WTC11 (cell line): ENCODE results near the gene PKP1. TPM values are rescaled to one million over a fixed set of nuclear protein-coding genes. Genes with fewer than 3 reads are reported as not detected.

ENCODE experiments used
- ATAC-seq: fragments of 200-7000 bp; cut with Tn5 transposase; 2 replicates; pipeline ENCODE4 v1.10.0; 2021; ENCODE audit warnings: mild to moderate bottlenecking, moderate library complexity
- CTCF ChIA-PET: fragments of 300-600 bp; sonication (Branson Sonifier 250); formaldehyde crosslinking; loops from one replicate; lab custom pipeline; 2021; ENCODE audit warnings: antibody characterized with exemption; lab: Charles Lee
- POLR2A ChIA-PET: fragments of 350-600 bp; sonication (Branson Sonifier 250); formaldehyde crosslinking; loops from one replicate; lab custom pipeline; 2021; ENCODE audit warnings: antibody characterized with exemption; lab: Charles Lee
- DNase-seq: peaks from one replicate; pipeline ENCODE4 v3.0.0; 2021; ENCODE audit warnings: low spot score
- H3K27ac Mint-ChIP-seq: 2 replicates; pipeline ENCODE4 v1.8.0; 2021; ENCODE audit warnings: mixed read lengths
- H3K27me3 Mint-ChIP-seq: 2 replicates; pipeline ENCODE4 v1.8.0; 2021; ENCODE audit warnings: low read depth, mild to moderate bottlenecking, moderate library complexity, mixed read lengths
- H3K36me3 Mint-ChIP-seq: 2 replicates; pipeline ENCODE4 v1.8.0; 2021; ENCODE audit warnings: mixed read lengths
- H3K4me1 Mint-ChIP-seq: 2 replicates; pipeline ENCODE4 v1.8.0; 2022; ENCODE audit warnings: mixed read lengths
- H3K4me3 Mint-ChIP-seq: 2 replicates; pipeline ENCODE4 v1.8.0; 2021; ENCODE audit warnings: mild to moderate bottlenecking, moderate library complexity, mixed read lengths
- H3K9me3 Mint-ChIP-seq: 2 replicates; pipeline ENCODE4 v1.8.0; 2021; ENCODE audit warnings: mixed read lengths
- CREM ChIP-seq: sonication (generic); formaldehyde crosslinking; IDR thresholded peaks from 2 replicates; pipeline ENCODE4 v1.8.1; 2022; ENCODE audit warnings: mild to moderate bottlenecking, missing genetic modification reagents, moderate library complexity
- ESRRA ChIP-seq: sonication (generic); formaldehyde crosslinking; IDR thresholded peaks from 2 replicates; pipeline ENCODE4 v1.8.1; 2022; ENCODE audit warnings: mild to moderate bottlenecking, missing genetic modification reagents, borderline replicate concordance
- HMGA2 ChIP-seq: fragments of 250-450 bp; sonication (Bioruptor Pico); IDR thresholded peaks from 2 replicates; pipeline ENCODE4 v1.4.0; 2021; ENCODE audit warnings: mild to moderate bottlenecking, moderate library complexity
- MYBL2 ChIP-seq: sonication (generic); formaldehyde crosslinking; IDR thresholded peaks from 2 replicates; pipeline ENCODE4 v1.8.1; 2023; ENCODE audit warnings: mild to moderate bottlenecking, moderate library complexity, missing genetic modification reagents
- NFE2L1 ChIP-seq: sonication (generic); formaldehyde crosslinking; IDR thresholded peaks from 2 replicates; pipeline ENCODE4 v1.8.1; 2023; ENCODE audit warnings: missing genetic modification reagents
- NR3C1 ChIP-seq: sonication (generic); formaldehyde crosslinking; conservative IDR thresholded peaks from 2 replicates; pipeline ENCODE4 v1.8.1; 2023; ENCODE audit warnings: low read depth, mild to moderate bottlenecking, missing genetic modification reagents
- RELA ChIP-seq: sonication (generic); formaldehyde crosslinking; IDR thresholded peaks from 2 replicates; pipeline ENCODE4 v1.8.1; 2022; ENCODE audit warnings: missing genetic modification reagents, mild to moderate bottlenecking, borderline replicate concordance
- SOX15 ChIP-seq: fragments of 250-450 bp; sonication (Bioruptor Pico); IDR thresholded peaks from 2 replicates; pipeline ENCODE4 v1.9.0; 2021; ENCODE audit warnings: mild to moderate bottlenecking
- ZBTB21 ChIP-seq: sonication (generic); formaldehyde crosslinking; IDR thresholded peaks from 2 replicates; pipeline ENCODE4 v1.8.1; 2023; ENCODE audit warnings: mild to moderate bottlenecking, missing genetic modification reagents, borderline replicate concordance
- ZNF121 ChIP-seq: sonication (generic); formaldehyde crosslinking; IDR thresholded peaks from 2 replicates; pipeline ENCODE4 v1.8.0; 2023; ENCODE audit warnings: missing genetic modification reagents
- ZNF219 ChIP-seq: sonication (generic); formaldehyde crosslinking; IDR thresholded peaks from 2 replicates; pipeline ENCODE4 v1.8.0; 2023; ENCODE audit warnings: missing genetic modification reagents, mild to moderate bottlenecking, borderline replicate concordance
- ZNF263 ChIP-seq: sonication (generic); formaldehyde crosslinking; IDR thresholded peaks from 2 replicates; pipeline ENCODE4 v1.8.1; 2022; ENCODE audit warnings: low read depth, mild to moderate bottlenecking, moderate library complexity, missing genetic modification reagents
- total RNA-seq: library from RNA; stranded (reverse); gene quantifications from 3 replicates; pipeline ENCODE4 v1.2.3, GENCODE V29; 2021
- TF ChIP-seq, protein P1 (sequence below): sonication (generic); formaldehyde crosslinking; IDR thresholded peaks from 2 replicates; pipeline ENCODE4 v1.8.1; 2023; ENCODE audit warnings: mild to moderate bottlenecking, missing genetic modification reagents, moderate library complexity
- TF ChIP-seq, protein P2 (sequence below): fragments of 250-450 bp; sonication (Bioruptor Pico); IDR thresholded peaks from 2 replicates; pipeline ENCODE4 v1.9.0; 2021; ENCODE audit warnings: mild to moderate bottlenecking
- TF ChIP-seq, protein P3 (sequence below): fragments of 200-600 bp; IDR thresholded peaks from 2 replicates; pipeline ENCODE4 v1.8.0; 2022; ENCODE audit warnings: antibody characterized with exemption
- TF ChIP-seq, protein P4 (sequence below): sonication (generic); formaldehyde crosslinking; IDR thresholded peaks from 2 replicates; pipeline ENCODE4 v1.8.1; 2023; ENCODE audit warnings: mild to moderate bottlenecking, missing genetic modification reagents
- TF ChIP-seq, protein P5 (sequence below): sonication (generic); formaldehyde crosslinking; conservative IDR thresholded peaks from 2 replicates; pipeline ENCODE4 v1.8.1; 2022; ENCODE audit warnings: mild to moderate bottlenecking, missing genetic modification reagents
- TF ChIP-seq, protein P6 (sequence below): sonication (generic); formaldehyde crosslinking; IDR thresholded peaks from 2 replicates; pipeline ENCODE4 v1.8.0; 2022; ENCODE audit warnings: missing genetic modification reagents
- TF ChIP-seq, protein P7 (sequence below): sonication (generic); formaldehyde crosslinking; IDR thresholded peaks from 2 replicates; pipeline ENCODE4 v1.8.1; 2022; ENCODE audit warnings: mild to moderate bottlenecking, moderate library complexity, missing genetic modification reagents
- TF ChIP-seq, protein P8 (sequence below): fragments of 250-450 bp; sonication (Bioruptor Pico); conservative IDR thresholded peaks from 2 replicates; pipeline ENCODE4 v1.9.0; 2021; ENCODE audit warnings: mild to moderate bottlenecking

The PKP1 gene
- total RNA-seq, 1 experiment from 2014 or later: 0.24 TPM

DNA sequence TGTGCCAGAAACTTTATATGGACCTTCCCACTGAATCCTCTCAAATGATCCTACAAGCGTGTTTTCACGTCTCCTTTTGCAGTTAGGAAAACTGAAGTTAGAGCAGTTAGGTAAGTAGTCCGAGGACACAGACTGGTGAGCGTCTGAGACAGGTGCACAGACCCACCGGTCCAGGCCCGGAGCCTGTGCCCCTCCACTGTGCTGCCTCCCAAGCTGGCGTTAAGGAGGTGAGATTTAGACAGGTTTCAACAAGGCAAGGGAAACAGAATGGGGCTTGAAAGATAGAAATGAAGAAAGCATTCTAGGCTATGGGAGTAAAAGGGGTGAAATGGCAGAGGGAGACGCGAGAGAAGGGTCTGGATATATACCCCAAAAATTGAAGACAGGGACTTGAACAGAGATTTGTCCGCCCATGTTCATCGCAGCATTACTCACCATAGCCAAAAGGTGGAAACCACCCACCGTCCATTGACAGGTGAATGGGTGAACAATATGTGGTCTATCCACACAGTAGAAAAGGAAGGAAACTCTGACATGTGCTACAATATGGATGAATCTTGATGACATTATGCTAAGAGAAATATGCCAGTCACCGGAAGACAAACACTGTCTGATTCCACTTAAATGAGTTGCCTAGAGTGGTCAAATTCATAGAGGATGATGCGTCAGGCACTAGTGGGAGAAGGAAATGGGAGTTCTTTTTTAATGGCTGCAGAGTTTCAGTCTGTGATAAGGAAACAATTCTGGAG is 15.7 kb upstream of the PKP1 start (continued):
- TF ChIP-seq, protein P1, sequence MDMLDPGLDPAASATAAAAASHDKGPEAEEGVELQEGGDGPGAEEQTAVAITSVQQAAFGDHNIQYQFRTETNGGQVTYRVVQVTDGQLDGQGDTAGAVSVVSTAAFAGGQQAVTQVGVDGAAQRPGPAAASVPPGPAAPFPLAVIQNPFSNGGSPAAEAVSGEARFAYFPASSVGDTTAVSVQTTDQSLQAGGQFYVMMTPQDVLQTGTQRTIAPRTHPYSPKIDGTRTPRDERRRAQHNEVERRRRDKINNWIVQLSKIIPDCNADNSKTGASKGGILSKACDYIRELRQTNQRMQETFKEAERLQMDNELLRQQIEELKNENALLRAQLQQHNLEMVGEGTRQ (CRISPR knock-in tag): no peak
- TF ChIP-seq CREM (CRISPR knock-in tag): no peak
- TF ChIP-seq, protein P2, sequence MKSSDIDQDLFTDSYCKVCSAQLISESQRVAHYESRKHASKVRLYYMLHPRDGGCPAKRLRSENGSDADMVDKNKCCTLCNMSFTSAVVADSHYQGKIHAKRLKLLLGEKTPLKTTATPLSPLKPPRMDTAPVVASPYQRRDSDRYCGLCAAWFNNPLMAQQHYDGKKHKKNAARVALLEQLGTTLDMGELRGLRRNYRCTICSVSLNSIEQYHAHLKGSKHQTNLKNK (CRISPR knock-in tag): no peak
- TF ChIP-seq, protein P3, sequence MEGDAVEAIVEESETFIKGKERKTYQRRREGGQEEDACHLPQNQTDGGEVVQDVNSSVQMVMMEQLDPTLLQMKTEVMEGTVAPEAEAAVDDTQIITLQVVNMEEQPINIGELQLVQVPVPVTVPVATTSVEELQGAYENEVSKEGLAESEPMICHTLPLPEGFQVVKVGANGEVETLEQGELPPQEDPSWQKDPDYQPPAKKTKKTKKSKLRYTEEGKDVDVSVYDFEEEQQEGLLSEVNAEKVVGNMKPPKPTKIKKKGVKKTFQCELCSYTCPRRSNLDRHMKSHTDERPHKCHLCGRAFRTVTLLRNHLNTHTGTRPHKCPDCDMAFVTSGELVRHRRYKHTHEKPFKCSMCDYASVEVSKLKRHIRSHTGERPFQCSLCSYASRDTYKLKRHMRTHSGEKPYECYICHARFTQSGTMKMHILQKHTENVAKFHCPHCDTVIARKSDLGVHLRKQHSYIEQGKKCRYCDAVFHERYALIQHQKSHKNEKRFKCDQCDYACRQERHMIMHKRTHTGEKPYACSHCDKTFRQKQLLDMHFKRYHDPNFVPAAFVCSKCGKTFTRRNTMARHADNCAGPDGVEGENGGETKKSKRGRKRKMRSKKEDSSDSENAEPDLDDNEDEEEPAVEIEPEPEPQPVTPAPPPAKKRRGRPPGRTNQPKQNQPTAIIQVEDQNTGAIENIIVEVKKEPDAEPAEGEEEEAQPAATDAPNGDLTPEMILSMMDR: no peak

DNA sequence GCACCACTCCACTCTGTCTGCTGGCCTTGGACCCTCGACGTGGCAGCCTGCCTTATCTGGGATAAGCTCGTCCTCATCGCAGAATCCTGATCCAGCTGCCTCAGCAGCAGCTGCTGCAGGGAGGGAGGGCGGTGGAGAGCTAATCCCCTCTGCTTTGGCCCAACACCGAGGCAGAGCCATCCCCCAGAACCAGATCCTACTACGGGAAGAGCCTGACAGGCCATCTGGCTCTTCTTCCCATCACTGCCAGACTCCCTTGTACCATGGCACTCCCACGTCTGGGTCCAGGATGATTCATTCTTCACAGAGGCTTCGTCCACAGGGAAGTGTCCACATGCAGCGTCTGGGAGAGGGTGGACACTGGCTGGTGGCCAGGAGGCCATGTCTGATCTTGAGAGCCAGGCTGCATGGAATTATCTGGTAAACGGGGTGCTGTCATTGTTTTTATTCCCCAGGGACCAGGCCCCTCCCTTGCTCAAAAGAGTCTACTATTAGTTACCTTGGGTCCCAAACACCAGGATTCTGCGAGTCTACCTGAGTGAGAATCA is 14.6 kb upstream of the PKP1 start:
- Mint-ChIP-seq H3K27ac (no peak overlapping the region), H3K9me3 (no peaks in the 10 kb centered on the region), H3K4me1 (0 out of 2 replicates have a peak, but pooled peaks cover 4% of the 10 kb centered on the region), H3K4me3 (no peak overlapping the region), H3K27me3 (no peaks in the 10 kb centered on the region), H3K36me3 (no peaks in the 10 kb centered on the region)
- DNase-seq (no peak), ATAC-seq (no peak)
- ChIA-PET POLR2A (no interaction called here), CTCF (interaction anchor here (0.7 to 2.4 kb wide), 3 partner anchors 8 to 93 kb away, joined by 4 to 9 read pairs (median 5); no protein-coding TSS in a partner anchor)
- TF ChIP-seq NFE2L1 (CRISPR knock-in tag) (no peak), ZNF219 (CRISPR knock-in tag) (no peak), ZBTB21 (CRISPR knock-in tag) (no peak), ESRRA (CRISPR knock-in tag) (no peak), MYBL2 (CRISPR knock-in tag) (no peak), RELA (CRISPR knock-in tag) (no peak), NR3C1 (CRISPR knock-in tag) (no peak), SOX15 (CRISPR knock-in tag) (no peak), ZNF263 (no peak), HMGA2 (CRISPR knock-in tag) (no peak), ZNF121 (CRISPR knock-in tag) (no peak)
- TF ChIP-seq, protein P4, sequence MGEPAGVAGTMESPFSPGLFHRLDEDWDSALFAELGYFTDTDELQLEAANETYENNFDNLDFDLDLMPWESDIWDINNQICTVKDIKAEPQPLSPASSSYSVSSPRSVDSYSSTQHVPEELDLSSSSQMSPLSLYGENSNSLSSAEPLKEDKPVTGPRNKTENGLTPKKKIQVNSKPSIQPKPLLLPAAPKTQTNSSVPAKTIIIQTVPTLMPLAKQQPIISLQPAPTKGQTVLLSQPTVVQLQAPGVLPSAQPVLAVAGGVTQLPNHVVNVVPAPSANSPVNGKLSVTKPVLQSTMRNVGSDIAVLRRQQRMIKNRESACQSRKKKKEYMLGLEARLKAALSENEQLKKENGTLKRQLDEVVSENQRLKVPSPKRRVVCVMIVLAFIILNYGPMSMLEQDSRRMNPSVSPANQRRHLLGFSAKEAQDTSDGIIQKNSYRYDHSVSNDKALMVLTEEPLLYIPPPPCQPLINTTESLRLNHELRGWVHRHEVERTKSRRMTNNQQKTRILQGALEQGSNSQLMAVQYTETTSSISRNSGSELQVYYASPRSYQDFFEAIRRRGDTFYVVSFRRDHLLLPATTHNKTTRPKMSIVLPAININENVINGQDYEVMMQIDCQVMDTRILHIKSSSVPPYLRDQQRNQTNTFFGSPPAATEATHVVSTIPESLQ (CRISPR knock-in tag): no peak
- TF ChIP-seq, protein P5, sequence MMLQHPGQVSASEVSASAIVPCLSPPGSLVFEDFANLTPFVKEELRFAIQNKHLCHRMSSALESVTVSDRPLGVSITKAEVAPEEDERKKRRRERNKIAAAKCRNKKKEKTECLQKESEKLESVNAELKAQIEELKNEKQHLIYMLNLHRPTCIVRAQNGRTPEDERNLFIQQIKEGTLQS (CRISPR knock-in tag): no peak
- TF ChIP-seq, protein P6, sequence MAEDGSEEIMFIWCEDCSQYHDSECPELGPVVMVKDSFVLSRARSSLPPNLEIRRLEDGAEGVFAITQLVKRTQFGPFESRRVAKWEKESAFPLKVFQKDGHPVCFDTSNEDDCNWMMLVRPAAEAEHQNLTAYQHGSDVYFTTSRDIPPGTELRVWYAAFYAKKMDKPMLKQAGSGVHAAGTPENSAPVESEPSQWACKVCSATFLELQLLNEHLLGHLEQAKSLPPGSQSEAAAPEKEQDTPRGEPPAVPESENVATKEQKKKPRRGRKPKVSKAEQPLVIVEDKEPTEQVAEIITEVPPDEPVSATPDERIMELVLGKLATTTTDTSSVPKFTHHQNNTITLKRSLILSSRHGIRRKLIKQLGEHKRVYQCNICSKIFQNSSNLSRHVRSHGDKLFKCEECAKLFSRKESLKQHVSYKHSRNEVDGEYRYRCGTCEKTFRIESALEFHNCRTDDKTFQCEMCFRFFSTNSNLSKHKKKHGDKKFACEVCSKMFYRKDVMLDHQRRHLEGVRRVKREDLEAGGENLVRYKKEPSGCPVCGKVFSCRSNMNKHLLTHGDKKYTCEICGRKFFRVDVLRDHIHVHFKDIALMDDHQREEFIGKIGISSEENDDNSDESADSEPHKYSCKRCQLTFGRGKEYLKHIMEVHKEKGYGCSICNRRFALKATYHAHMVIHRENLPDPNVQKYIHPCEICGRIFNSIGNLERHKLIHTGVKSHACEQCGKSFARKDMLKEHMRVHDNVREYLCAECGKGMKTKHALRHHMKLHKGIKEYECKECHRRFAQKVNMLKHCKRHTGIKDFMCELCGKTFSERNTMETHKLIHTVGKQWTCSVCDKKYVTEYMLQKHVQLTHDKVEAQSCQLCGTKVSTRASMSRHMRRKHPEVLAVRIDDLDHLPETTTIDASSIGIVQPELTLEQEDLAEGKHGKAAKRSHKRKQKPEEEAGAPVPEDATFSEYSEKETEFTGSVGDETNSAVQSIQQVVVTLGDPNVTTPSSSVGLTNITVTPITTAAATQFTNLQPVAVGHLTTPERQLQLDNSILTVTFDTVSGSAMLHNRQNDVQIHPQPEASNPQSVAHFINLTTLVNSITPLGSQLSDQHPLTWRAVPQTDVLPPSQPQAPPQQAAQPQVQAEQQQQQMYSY (CRISPR knock-in tag): no peak
- TF ChIP-seq, protein P7, sequence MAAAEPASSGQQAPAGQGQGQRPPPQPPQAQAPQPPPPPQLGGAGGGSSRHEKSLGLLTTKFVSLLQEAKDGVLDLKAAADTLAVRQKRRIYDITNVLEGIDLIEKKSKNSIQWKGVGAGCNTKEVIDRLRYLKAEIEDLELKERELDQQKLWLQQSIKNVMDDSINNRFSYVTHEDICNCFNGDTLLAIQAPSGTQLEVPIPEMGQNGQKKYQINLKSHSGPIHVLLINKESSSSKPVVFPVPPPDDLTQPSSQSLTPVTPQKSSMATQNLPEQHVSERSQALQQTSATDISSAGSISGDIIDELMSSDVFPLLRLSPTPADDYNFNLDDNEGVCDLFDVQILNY (CRISPR knock-in tag): no peak
- TF ChIP-seq, protein P8, sequence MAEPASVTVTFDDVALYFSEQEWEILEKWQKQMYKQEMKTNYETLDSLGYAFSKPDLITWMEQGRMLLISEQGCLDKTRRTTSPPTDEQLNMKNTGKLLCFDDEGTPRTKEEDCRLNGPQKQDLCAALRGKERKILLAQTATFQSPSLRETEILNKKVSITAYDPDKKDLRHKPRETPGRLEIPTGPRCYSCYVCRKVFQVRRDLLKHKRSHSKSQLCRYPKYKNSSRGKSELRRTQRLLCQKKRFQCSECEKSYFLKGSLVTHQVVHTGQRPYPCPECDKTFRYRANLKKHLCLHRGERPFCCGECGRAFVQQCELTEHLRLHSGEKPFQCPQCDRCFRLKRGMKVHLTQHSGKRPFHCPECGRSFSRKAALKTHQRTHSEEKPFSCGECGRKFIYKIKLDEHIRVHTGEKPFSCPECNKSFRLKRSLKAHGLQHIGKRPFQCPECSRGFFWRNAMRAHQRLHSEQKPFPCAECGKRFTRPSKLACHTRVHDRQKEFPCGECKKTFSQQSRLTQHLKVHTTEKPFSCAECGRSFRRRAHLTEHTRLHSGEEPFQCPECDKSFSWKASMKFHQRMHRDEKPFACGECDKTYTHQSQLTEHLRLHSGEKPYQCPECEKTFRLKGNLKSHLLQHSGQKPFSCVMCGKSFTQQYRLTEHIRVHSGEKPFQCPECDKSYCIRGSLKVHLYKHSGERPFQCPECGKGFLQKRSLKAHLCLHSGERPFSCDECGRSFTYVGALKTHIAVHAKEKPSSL (CRISPR knock-in tag): no peak
- TF ChIP-seq, protein P2 (CRISPR knock-in tag): no peak
